IPS-15b (cell line): ENCODE measurements around the gene SLC66A3.
"Not testable (repeated sequence)": the region's sequence is repeated elsewhere in the genome, so short reads cannot be mapped to it uniquely, and the experiment has no call there.

Experiments used
- H3K27me3 ChIP-seq: one replicate; pipeline ENCODE4 v1.6.1; 2013; ENCODE audit warnings: low read length; ENCODE audit not compliant: control insufficient read depth, insufficient read depth
- H3K36me3 ChIP-seq: one replicate; pipeline ENCODE4 v1.6.1; 2013; ENCODE audit warnings: low read length; ENCODE audit not compliant: control insufficient read depth, insufficient read depth
- H3K4me1 ChIP-seq: one replicate; pipeline ENCODE4 v1.6.1; 2013; ENCODE audit warnings: mild to moderate bottlenecking, low read length; ENCODE audit not compliant: control insufficient read depth, insufficient read depth
- H3K4me3 ChIP-seq: one replicate; pipeline ENCODE4 v1.5.1; 2013; ENCODE audit warnings: low read depth, low read length
- H3K9ac ChIP-seq: one replicate; pipeline ENCODE4 v1.6.1; 2013; ENCODE audit warnings: low read depth, mild to moderate bottlenecking, low read length
- H3K9me3 ChIP-seq: one replicate; pipeline ENCODE4 v1.6.1; 2013; ENCODE audit warnings: mild to moderate bottlenecking, low read length; ENCODE audit not compliant: control insufficient read depth, insufficient read depth

The SLC66A3 gene

DNA sequence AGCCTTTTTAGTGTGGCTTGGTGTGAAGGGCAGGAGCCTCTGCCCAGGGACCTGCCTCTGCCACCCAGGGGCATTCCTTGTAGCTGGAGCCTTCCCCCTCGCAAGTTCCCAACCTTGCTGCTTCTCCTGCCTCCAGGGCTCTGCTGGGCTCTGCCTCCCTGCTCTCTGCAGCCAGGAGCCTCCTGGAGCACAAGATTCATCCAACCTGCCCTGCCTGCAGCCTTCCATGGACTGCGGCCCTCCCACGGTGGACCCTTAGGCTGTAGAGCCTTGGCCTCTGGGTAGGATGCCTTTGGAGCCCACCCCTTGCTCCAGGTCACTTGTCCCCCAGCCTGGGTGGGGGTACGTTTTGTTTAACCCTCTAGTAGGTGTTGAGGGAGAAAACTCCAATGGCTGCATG is 2.5 kb downstream of the SLC66A3 start:
- H3K27me3 ChIP-seq: peaks cover 12% of the 10 kb centered on the region
- no peak overlapping the region for H3K4me3 ChIP-seq
- H3K9ac ChIP-seq: no peak overlapping the region
- H3K9me3 ChIP-seq: no peaks in the 10 kb centered on the region
- H3K4me1 ChIP-seq: peaks cover 4% of the 10 kb centered on the region
- H3K36me3 ChIP-seq: no peaks in the 10 kb centered on the region

DNA sequence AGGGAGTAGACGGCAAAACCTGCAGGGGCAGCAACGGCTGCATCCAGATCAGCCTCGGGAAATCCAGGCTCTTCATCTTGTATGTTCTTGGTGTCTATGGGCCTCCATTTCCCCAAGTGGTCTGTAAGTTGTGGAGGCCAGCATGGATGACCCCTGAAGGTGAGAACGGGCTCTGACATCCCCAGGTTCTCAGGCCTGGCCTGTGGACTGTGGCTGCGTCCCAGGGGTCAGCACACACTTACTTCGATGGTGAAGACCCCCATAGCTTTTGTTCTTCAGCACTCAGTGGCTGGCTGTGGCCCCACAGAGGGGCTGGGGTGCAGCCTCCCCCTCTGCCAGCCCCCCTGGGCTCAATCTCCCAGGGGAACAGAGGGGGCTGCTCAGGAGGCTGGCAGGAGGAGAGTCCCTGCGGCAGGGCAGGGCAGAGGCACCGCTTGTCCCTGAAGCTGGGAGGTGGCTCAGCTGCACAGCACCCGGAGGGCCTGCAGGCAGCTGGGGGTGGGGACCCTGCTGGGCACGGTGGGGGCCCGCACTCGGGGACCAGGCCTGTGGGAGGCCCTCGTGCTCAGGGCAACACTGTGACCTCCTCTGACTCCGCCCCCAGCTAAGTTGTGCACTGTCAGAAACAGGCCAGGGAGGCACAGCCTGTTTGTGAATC is 3.8 kb downstream of the SLC66A3 start:
- no peaks in the 10 kb centered on the region for H3K36me3 ChIP-seq
- H3K27me3 ChIP-seq: peaks cover 7% of the 10 kb centered on the region
- H3K4me1 ChIP-seq: peaks cover 4% of the 10 kb centered on the region
- H3K4me3 ChIP-seq: no peak overlapping the region
- H3K9me3 ChIP-seq: no peaks in the 10 kb centered on the region
- H3K9ac ChIP-seq: no peak overlapping the region

DNA sequence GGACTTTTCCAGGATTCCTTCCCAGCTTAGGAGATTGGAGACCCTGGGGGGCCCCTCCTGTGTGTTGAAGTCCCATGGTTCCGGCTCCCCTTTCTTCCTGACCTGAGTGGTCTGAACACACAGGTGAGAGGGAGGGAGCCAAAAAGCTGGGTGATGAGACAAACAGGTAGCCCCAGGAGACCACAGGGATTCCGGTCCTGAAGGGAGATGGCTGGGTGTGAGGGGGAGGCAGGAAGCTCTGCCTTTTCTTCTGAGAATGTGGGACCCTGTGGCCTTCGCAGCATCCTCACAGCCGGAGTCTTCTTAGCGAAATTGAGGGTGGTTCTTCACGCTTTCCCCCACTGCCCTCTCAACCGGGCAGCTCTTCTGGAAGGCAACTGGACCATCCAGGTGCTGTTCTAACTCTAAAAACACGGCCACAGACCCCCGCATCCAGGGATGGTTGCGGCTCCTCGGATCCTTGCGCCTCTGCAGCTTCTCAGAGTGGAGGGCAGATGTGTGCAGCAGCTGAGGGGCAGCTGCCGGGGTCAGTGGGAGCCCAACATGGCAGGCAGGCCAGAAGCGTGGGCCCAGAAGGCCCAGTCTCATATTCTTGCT is 4.4 kb downstream of the SLC66A3 start:
- Histone ChIP-seq H3K9ac (no peak overlapping the region), H3K4me1 (no peaks in the 10 kb centered on the region), H3K36me3 (no peaks in the 10 kb centered on the region), H3K4me3 (no peak overlapping the region), H3K9me3 (no peaks in the 10 kb centered on the region), H3K27me3 (peaks cover 4% of the 10 kb centered on the region)

DNA sequence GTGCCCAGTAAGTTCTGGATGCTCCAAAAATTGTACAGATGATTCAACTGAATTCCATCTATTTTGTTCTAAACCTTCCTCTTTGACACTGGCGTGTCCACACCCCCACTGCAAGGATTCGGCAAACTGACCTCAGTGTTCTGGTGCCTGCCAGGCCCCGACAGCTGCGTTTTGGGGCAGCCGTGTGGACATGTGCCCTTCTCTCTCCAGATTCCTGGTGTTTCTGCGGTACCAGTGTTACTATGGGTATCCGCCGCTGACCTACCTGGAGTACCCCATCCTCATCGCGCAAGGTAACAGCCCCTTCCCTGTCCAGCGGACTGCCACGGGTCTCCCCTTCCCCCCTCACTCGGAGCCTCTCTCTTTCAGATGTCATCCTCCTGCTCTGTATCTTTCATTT is 5.0 kb downstream of the SLC66A3 start:
- Histone ChIP-seq H3K27me3 (peaks cover 4% of the 10 kb centered on the region), H3K4me3 (no peak overlapping the region), H3K36me3 (no peaks in the 10 kb centered on the region), H3K4me1 (no peaks in the 10 kb centered on the region), H3K9me3 (no peaks in the 10 kb centered on the region), H3K9ac (no peak overlapping the region)

DNA sequence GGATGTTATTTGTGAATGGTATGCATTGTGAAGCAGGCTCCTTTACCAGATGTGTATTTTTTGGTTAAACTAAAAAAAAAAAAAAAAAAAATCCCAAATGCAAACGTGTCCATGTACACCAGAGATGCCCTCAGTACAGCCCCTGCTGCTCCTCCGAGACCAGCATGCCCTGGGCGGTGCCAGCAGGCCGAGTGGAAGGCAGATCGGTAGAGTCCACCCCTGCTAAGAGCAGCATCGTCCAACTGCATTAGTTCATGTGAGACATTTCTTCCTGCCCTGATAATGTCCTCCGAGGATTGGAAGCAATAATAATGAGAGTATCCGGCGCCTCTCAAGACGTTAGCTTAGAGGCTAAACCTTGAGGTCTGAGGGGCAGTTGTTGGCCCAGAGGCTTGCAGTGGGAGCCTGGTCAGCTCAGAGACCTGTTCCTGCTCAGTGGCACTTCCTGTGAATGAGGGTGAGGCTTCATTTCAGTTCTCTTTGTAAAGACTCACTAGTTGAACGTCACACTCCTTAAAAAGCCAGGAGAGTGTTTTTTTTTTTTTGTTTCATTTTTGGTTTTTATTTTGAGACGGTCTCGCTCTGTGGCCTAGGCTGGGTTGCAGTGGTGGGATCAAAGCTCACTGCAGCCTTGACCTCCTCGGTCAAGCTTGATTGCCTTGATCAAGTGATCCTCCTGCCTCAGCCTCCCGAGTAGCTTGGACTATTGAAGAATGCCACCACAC is 5.6 kb downstream of the SLC66A3 start:
- no peak overlapping the region for H3K4me3 ChIP-seq

DNA sequence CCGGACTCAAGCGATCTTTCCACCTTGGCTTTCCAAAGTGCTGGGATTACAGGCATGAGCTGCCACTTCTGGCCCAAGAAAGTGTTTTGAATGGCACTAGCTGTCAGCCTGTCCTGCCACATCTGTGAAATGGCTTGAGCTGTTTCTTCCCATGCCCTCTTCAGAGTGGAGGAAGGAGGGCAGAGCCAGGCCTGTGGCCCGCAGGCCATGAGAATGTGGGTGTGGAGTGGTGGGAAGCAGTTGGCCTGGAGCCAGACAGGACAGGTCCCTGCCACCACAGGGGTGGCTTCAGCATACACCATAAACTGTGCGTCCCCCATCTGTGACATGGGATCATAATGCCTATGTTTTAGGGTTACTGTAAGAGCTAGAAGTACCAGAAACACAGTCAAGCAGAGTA is 6.5 kb downstream of the SLC66A3 start:
- no peaks in the 10 kb centered on the region for H3K27me3 ChIP-seq
- no peak overlapping the region for H3K9ac ChIP-seq
- H3K4me1 ChIP-seq: no peaks in the 10 kb centered on the region
- H3K36me3 ChIP-seq: no peaks in the 10 kb centered on the region
- H3K9me3 ChIP-seq: no peaks in the 10 kb centered on the region
- H3K4me3 ChIP-seq: no peak overlapping the region

More for the DNA sequence above, 5.6 kb downstream of the SLC66A3 start:
- Histone ChIP-seq H3K9me3 (no peaks in the 10 kb centered on the region), H3K36me3 (no peaks in the 10 kb centered on the region), H3K9ac (no peak overlapping the region), H3K27me3 (peaks cover 3% of the 10 kb centered on the region), H3K4me1 (no peaks in the 10 kb centered on the region)

DNA sequence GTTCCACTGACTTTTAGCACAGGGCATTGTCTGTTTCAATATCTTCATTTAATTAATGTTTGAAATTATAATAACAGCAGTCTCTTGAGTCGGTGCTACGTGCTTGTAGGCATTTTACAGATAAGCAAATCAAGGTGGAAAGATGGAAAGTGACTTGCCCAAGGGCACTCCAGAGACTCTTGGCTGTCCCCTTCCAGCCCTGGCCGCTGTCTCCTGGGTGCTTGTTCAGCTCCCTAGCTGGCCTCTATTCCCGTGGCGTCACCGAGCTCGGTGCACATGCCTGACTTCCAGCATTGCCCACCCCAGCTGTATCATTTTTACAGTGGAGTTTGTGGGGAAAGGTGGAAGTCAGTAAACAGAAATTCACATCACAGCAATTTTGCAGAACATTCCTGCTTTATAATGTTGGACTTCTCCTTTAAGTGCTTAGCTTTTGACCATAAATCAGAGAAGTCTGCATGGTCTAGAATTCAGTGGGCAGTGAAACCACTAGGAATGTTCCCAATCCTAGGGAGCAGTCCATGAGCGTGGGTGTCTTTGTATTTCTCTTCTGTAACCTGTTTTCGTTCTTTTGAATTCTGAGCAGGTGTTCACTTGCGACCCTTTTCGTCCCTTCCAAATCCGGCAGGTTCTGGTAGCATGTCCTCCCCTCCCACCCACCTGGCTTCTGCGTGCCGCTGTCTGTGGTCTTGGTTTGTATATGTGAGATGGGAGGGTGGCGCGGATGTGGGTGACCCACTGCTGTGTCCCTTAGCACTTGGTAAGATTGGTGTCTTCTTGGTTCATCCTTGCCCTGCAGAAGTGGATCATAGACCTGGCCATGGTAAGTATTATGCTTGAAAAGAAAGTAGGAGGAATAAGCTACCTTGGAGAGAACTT is 8.4 kb downstream of the SLC66A3 start:
- Histone ChIP-seq H3K27me3 (no peaks in the 10 kb centered on the region), H3K4me3 (no peak overlapping the region), H3K9me3 (no peaks in the 10 kb centered on the region), H3K36me3 (no peaks in the 10 kb centered on the region), H3K9ac (no peak overlapping the region), H3K4me1 (no peaks in the 10 kb centered on the region)

DNA sequence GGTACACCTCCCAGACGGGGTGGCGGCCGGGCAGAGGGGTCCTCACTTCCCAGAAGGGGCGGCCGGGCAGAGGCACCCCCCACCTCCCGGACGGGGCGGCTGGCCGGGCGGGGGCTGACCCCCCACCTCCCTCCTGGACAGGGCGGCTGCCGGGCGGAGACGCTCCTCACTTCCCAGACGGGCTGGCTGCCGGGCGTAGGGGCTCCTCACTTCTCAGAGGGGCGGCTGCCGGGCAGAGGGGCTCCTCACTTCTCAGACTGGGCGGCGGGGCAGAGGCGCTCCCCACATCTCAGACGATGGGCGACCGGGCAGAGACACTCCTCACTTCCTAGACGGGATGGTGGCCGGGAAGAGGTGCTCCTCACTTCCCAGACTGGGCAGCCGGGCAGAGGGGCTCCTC is 9.8 kb downstream of the SLC66A3 start:
- H3K27me3 ChIP-seq, H3K9ac ChIP-seq, H3K9me3 ChIP-seq, H3K4me3 ChIP-seq, H3K4me1 ChIP-seq, H3K36me3 ChIP-seq: not testable (repeated sequence)

DNA sequence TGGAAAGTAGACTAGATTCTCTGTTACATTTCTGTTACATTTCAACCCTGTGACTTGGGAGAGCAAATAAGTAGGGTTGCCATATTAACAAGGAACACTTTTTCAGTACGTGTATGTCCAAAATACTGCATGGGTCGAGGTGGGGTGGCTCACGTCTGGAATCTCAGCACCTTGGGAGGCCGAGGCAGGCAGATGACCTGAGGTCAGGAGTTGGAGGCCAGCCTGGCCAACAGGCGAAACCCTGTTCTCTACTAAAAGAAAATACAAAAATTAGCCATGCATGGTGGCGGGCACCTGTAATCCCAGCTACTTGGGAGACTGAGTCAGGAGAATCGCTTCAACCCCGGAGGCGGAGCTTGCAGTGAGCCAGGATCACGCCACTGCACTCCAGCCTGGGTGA is 11.2 kb downstream of the SLC66A3 start:
- no peak overlapping the region for H3K4me3 ChIP-seq
- no peaks in the 10 kb centered on the region for H3K9me3 ChIP-seq
- H3K4me1 ChIP-seq: no peaks in the 10 kb centered on the region
- no peaks in the 10 kb centered on the region for H3K36me3 ChIP-seq
- no peak overlapping the region for H3K9ac ChIP-seq
- H3K27me3 ChIP-seq: no peaks in the 10 kb centered on the region

DNA sequence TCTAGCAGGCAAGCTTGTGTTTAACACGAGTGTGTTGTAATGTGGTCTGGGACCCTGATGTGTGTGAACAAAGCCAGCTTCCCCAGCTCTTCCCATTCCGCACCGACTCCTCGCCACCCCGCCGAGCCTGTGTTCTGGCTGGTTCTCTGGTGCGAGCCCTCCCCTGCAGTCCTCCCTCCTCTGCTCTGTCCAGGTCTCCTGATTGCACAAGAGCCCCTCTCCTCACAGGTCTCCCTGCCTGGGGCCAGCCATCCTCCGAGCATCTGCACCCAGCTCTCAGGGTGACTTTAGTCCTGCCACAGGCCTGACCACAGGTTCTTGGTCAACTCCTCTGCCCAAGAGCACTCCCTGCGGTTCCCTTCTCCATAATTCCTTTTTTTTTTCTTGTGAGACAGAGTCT is 13.2 kb downstream of the SLC66A3 start:
- Histone ChIP-seq H3K9me3 (no peaks in the 10 kb centered on the region), H3K27me3 (no peaks in the 10 kb centered on the region), H3K36me3 (no peaks in the 10 kb centered on the region), H3K4me1 (no peaks in the 10 kb centered on the region), H3K4me3 (no peak overlapping the region), H3K9ac (no peak overlapping the region)

DNA sequence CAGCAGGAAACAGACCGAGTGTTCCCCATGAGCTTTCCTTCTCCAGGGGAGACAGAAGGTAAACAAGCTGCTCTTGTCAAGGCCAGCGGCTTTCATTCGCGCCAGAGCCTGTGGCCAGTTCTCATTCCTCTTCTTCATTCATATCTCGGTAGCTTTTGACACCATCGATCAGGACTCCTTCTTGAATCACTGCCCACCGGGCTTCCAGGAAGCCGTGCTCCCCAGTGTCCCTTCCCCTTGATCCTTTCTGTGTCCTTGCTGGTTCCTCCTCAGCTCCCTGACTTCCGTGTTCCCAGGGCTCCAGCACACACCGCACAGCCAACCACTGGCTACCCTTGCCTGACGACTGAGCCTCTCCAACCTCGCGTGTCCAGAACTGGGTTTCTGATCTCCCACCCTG is 14.1 kb downstream of the SLC66A3 start:
- Histone ChIP-seq H3K4me1 (no peaks in the 10 kb centered on the region), H3K4me3 (no peak overlapping the region), H3K9me3 (no peaks in the 10 kb centered on the region), H3K36me3 (no peaks in the 10 kb centered on the region), H3K27me3 (no peaks in the 10 kb centered on the region), H3K9ac (no peak overlapping the region)
